PC-9 (cell line): ENCODE data around the gene IP6K2.

Experiments used
- EZH2 ChIP-seq: fragments of 200-600 bp; sonication (generic); IDR thresholded peaks from 2 replicates; pipeline ENCODE4 v1.8.0; 2017; ENCODE audit warnings: antibody characterized with exemption, low read depth
- TF ChIP-seq, protein P1 (sequence below): fragments of 200-600 bp; sonication (generic); conservative IDR thresholded peaks from 2 replicates; pipeline ENCODE4 v1.6.1; 2017; ENCODE audit warnings: mixed run types, antibody characterized with exemption, mild to moderate bottlenecking, moderate library complexity

DNA sequence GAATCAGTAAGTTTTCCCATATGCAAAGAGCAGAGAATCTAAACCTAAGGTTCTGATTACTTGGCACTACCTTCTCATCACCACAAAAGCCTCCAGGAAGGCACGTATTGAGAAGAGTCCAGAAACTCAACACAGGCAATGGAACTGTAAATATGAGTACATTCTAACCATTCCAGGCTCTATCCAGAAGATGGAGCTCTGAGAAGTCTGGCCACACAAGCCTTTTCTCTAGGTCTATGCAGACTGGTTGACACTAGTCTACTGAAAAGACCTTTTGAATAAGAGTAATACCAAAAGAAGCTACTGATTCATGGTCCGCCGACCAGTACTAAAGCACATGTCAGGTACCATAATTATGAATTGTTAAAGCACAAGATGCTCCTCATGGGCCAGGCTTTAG lies 19.1 kb downstream of the IP6K2 start:
- TF ChIP-seq, protein P1, sequence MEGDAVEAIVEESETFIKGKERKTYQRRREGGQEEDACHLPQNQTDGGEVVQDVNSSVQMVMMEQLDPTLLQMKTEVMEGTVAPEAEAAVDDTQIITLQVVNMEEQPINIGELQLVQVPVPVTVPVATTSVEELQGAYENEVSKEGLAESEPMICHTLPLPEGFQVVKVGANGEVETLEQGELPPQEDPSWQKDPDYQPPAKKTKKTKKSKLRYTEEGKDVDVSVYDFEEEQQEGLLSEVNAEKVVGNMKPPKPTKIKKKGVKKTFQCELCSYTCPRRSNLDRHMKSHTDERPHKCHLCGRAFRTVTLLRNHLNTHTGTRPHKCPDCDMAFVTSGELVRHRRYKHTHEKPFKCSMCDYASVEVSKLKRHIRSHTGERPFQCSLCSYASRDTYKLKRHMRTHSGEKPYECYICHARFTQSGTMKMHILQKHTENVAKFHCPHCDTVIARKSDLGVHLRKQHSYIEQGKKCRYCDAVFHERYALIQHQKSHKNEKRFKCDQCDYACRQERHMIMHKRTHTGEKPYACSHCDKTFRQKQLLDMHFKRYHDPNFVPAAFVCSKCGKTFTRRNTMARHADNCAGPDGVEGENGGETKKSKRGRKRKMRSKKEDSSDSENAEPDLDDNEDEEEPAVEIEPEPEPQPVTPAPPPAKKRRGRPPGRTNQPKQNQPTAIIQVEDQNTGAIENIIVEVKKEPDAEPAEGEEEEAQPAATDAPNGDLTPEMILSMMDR, result no peak
- no peak for TF ChIP-seq EZH2
